Transverse colon (tissue), 3 donors: ENCODE data around the gene CMTM1.

ENCODE experiments used
- EP300 ChIP-seq: sonication (generic); formaldehyde crosslinking; IDR thresholded peaks from one replicate; pipeline ENCODE4 v1.6.1; 2017; ENCODE audit warnings: antibody characterized with exemption, low read depth
- TF ChIP-seq, protein P1 (sequence below), 5 experiments: fragments of 200-600 bp in 3 of 5; fragments of 450-650 bp in 2 of 5; sonication (generic) in 3 of 5; IDR thresholded peaks; 1 replicate in 2 of 5; 2 replicates in 3 of 5; pipeline ENCODE4 v1.5.1; 2016 to 2017; ENCODE audit warnings: antibody characterized with exemption in 5 of 5, inconsistent platforms in 3 of 5, mild to moderate bottlenecking in 2 of 5, moderate library complexity in 1 of 5

DNA sequence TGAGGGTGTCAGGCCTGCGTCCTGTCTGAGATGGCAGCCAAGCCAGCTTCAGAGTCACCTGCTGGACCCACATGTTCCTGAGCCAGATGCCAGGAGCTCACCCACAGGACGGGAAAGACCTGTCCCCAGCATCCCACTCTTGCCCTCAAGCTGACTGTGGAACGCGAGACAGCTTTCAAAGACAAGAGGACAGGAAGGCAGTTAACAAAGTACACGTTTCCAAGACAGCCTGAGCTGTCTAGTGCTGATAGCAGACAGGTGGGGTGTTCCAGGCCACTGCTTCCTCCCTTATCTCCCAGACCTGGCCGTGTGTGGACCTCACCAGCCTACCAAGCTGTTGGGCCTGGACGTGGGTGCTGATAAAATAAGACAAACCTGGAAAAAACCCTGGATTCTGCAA is 51.5 kb downstream of the CMTM1 start:
- TF ChIP-seq, protein P1, sequence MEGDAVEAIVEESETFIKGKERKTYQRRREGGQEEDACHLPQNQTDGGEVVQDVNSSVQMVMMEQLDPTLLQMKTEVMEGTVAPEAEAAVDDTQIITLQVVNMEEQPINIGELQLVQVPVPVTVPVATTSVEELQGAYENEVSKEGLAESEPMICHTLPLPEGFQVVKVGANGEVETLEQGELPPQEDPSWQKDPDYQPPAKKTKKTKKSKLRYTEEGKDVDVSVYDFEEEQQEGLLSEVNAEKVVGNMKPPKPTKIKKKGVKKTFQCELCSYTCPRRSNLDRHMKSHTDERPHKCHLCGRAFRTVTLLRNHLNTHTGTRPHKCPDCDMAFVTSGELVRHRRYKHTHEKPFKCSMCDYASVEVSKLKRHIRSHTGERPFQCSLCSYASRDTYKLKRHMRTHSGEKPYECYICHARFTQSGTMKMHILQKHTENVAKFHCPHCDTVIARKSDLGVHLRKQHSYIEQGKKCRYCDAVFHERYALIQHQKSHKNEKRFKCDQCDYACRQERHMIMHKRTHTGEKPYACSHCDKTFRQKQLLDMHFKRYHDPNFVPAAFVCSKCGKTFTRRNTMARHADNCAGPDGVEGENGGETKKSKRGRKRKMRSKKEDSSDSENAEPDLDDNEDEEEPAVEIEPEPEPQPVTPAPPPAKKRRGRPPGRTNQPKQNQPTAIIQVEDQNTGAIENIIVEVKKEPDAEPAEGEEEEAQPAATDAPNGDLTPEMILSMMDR (IDR thresholded peaks at IDR 0.05): no peak
- TF ChIP-seq EP300: no peak
